ENCODE results near the gene SPRR4.

- TF ChIP-seq CTCF (IDR thresholded peaks at IDR 0.05; ENCODE audit: insufficient read depth, low read length, poor library complexity, severe bottlenecking) (no peak), EZH2phosphoT487 (conservative IDR thresholded peaks at IDR 0.05; ENCODE audit: low read length) (no peak)
Measured at GRCh38 chr1:152953761-152954160, 16.7 kb upstream of the SPRR4 start.
